ENCODE measurements around the gene CHMP6. TPM values are rescaled to one million over a fixed set of nuclear protein-coding genes. Genes with fewer than 3 reads are reported as not detected.

Gene CHMP6
- total and polyA plus RNA-seq, 9 of the 15 experiments (the other 6 are each of a cell fraction or from before 2014, with no cell fraction given), result 0.25 to 30.4 (median 13.4) TPM

GRCh38 chr17:80956321-80957190 is 35.1 kb upstream of the CHMP6 start:
- intact Hi-C loops (cut with micrococcal nuclease) (no loop called here), in situ Hi-C loops (cut with MboI) (no loop called here)
- Histone ChIP-seq H3K4me1 (replicated peaks in 1 of 2; ENCODE audit: control insufficient read depth in 2 of 2, insufficient read depth in 2 of 2, low read length in 2 of 2) (peaks cover 0 to 22% of the 10 kb centered on the region in 2 experiments; a peak in 2 of 5 replicates), H3K27me3 (ENCODE audit: control insufficient read depth in 2 of 2, insufficient read depth in 2 of 2, low read length in 2 of 2) (no peaks in the 10 kb centered on the region), H3K36me3 (ENCODE audit: control insufficient read depth, insufficient read depth, low read length) (peaks cover 12% of the 10 kb centered on the region; the same call in 1 of the 3 replicates), H3K27ac (ENCODE audit: extremely low read depth, low read depth, low read length) (no peak overlapping the region), H3K4me2 (ENCODE audit: insufficient read depth, low read length) (no peak overlapping the region), H3K4me3 (no peak overlapping the region), H3K9ac (ENCODE audit: insufficient read depth in 1 of 2, low read depth in 2 of 2, low read length in 2 of 2) (no peak overlapping the region), H4K20me1 (replicated peaks; ENCODE audit: control insufficient read depth, insufficient read depth, low read length) (no peaks in the 10 kb centered on the region), H3K9me1 (ENCODE audit: control insufficient read depth, insufficient read depth, low read length) (no peaks in the 10 kb centered on the region), H3K9me3 (replicated peaks; ENCODE audit: control insufficient read depth, insufficient read depth, low read depth, low read length) (no peaks in the 10 kb centered on the region), H3K79me2 (ENCODE audit: control insufficient read depth, insufficient read depth, low read length) (no peaks in the 10 kb centered on the region), H2AFZ (ENCODE audit: low read depth, low read length) (no peak overlapping the region)
- CTCF ChIA-PET (ENCODE audit: low intra/inter-chr PET ratio), result interaction anchor here (0.6 kb wide), 2 partner anchors 36 to 145 kb away, joined by 3 to 7 read pairs; no protein-coding TSS in a partner anchor
- ATAC-seq, result no peak
- no peak for DNase-seq (ENCODE audit: extremely low read depth in 1 of 4, low spot score in 3 of 4)
- whole genome bisulfite sequencing (ENCODE audit: insufficient coverage, low coverage, missing lambda C conversion rate), result 72% methylated on average over 27 of the region's 29 CpGs
- TF ChIP-seq ZNF175 (CRISPR knock-in tag; IDR thresholded peaks at IDR 0.05; ENCODE audit: low read depth), result no peak
- TF ChIP-seq, protein P1, sequence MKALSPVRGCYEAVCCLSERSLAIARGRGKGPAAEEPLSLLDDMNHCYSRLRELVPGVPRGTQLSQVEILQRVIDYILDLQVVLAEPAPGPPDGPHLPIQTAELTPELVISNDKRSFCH (CRISPR knock-in tag; IDR thresholded peaks at IDR 0.05), result no peak
- TF ChIP-seq, protein P1 (tag; IDR thresholded peaks at IDR 0.05), result no peak
- TF ChIP-seq ILF3 (IDR thresholded peaks at IDR 0.05; ENCODE audit: borderline replicate concordance), result no peak
- no peak for TF ChIP-seq PML (IDR thresholded peaks at IDR 0.05; ENCODE audit: low read length)
- FAIRE-seq, result no peak
- POLR2A ChIA-PET, result interaction anchor here (0.7 kb wide), 1 partner anchor 19 kb away, joined by 3 read pairs; no protein-coding TSS in a partner anchor
- BruUV-seq (replicated peaks), result no TSS peak
